Liver (tissue), 3 donors: ENCODE data around the gene HOXB2.

ENCODE experiments used
- CTCF ChIP-seq: fragments of 150-350 bp; IDR thresholded peaks from 2 replicates; pipeline ENCODE4 v1.5.1; 2017; ENCODE audit warnings: improper control_type of control experiment, low read depth, low read length; ENCODE audit not compliant: missing input control
- HNF4G ChIP-seq: IDR thresholded peaks from 2 replicates; pipeline ENCODE4 v1.6.1; 2016; ENCODE audit warnings: antibody characterized with exemption
- JUND ChIP-seq, 2 donors: IDR thresholded peaks; 2 replicates each; pipeline ENCODE4 v1.6.1; 2016; ENCODE audit warnings: antibody characterized with exemption in 2 of 2
- donor health status: healthy.
- donor health status: healthy.

- TF ChIP-seq CTCF = no peak
- TF ChIP-seq JUND (IDR thresholded peaks at IDR 0.05) = no peak
- TF ChIP-seq HNF4G = no peak
Observed at GRCh38 chr17:48504953-48505352, 40.0 kb downstream of the HOXB2 start.
